OCI-LY1 (cell line): ENCODE measurements around the gene AKR7A3.
"Not testable (repeated sequence)": the region's sequence is repeated elsewhere in the genome, so short reads cannot be mapped to it uniquely, and the experiment has no call there.

Experiments used
- H2AFZ ChIP-seq: fragments of 200-600 bp; sonication (generic), shearing (Covaris generic); 2 replicates; pipeline ENCODE4 v1.6.0; 2014; ENCODE audit warnings: antibody characterized with exemption, mild to moderate bottlenecking, low read length
- H3F3A ChIP-seq: fragments of 200-600 bp; sonication (generic), shearing (Covaris generic); 2 replicates; pipeline ENCODE4 v1.6.0; 2014; ENCODE audit warnings: mild to moderate bottlenecking, antibody characterized with exemption, low read length, moderate library complexity; ENCODE audit not compliant: insufficient read depth
- H3K27ac ChIP-seq: fragments of 200-600 bp; sonication (generic); 2 replicates; pipeline ENCODE4 v1.5.1; 2014; ENCODE audit warnings: low read length, mixed run types, mild to moderate bottlenecking, low read depth; ENCODE audit not compliant: poor library complexity, severe bottlenecking
- H3K27me3 ChIP-seq: fragments of 200-600 bp; sonication (generic); 2 replicates; pipeline ENCODE4 v1.6.0; 2014; ENCODE audit warnings: antibody characterized with exemption, mild to moderate bottlenecking, low read length, moderate library complexity; ENCODE audit not compliant: insufficient read depth
- H3K36me3 ChIP-seq: fragments of 200-600 bp; sonication (generic); 2 replicates; pipeline ENCODE4 v1.6.1; 2014; ENCODE audit warnings: mild to moderate bottlenecking, antibody characterized with exemption, low read length, moderate library complexity, mixed read lengths; ENCODE audit not compliant: insufficient read depth
- H3K4me1 ChIP-seq: fragments of 200-600 bp; sonication (generic); 2 replicates; pipeline ENCODE4 v1.5.1; 2014; ENCODE audit warnings: mild to moderate bottlenecking, low read length, moderate library complexity; ENCODE audit not compliant: insufficient read depth, severe bottlenecking
- H3K4me2 ChIP-seq: fragments of 200-600 bp; sonication (generic), shearing (Covaris generic); 2 replicates; pipeline ENCODE4 v1.6.1; 2014; ENCODE audit warnings: low read length
- H3K4me3 ChIP-seq: fragments of 200-600 bp; sonication (generic); 2 replicates; pipeline ENCODE4 v1.5.1; 2014; ENCODE audit warnings: low read length, low read depth, mild to moderate bottlenecking, mixed read lengths; ENCODE audit not compliant: poor library complexity, severe bottlenecking
- H3K79me2 ChIP-seq: fragments of 200-600 bp; shearing (Covaris generic); 2 replicates; pipeline ENCODE4 v1.6.1; 2016; ENCODE audit warnings: mixed run types, low read length, mixed read lengths; ENCODE audit not compliant: insufficient read depth
- H3K9ac ChIP-seq: fragments of 200-600 bp; sonication (generic), shearing (Covaris generic); 2 replicates; pipeline ENCODE4 v1.6.1; 2014; ENCODE audit warnings: mild to moderate bottlenecking, low read length, mixed read lengths
- H3K9me2 ChIP-seq: fragments of 200-600 bp; sonication (generic), shearing (Covaris generic); 2 replicates; pipeline ENCODE4 v1.6.1; 2014; ENCODE audit warnings: low read depth, mild to moderate bottlenecking, low read length, mixed read lengths
- H3K9me3 ChIP-seq: fragments of 200-600 bp; shearing (Covaris generic); 2 replicates; pipeline ENCODE4 v1.6.1; 2014; ENCODE audit warnings: low read length, mixed read lengths
- H4K20me1 ChIP-seq: fragments of 200-600 bp; sonication (generic), shearing (Covaris generic); 2 replicates; pipeline ENCODE4 v1.6.0; 2016; ENCODE audit warnings: mild to moderate bottlenecking, low read length; ENCODE audit not compliant: insufficient read depth
- EZH2 ChIP-seq: fragments of 200-600 bp; sonication (generic), shearing (Covaris generic); IDR thresholded peaks from 2 replicates; pipeline ENCODE4 v1.8.0; 2017; ENCODE audit warnings: borderline replicate concordance, mixed run types, mild to moderate bottlenecking, antibody characterized with exemption, low read length, moderate library complexity, mixed read lengths
- TF ChIP-seq, protein P1 (sequence below): fragments of 200-600 bp; sonication (generic), shearing (Covaris generic); IDR thresholded peaks from 2 replicates; pipeline ENCODE4 v1.5.1; 2017; ENCODE audit warnings: mild to moderate bottlenecking, antibody characterized with exemption, low read length, moderate library complexity, mixed read lengths

AKR7A3 gene

DNA sequence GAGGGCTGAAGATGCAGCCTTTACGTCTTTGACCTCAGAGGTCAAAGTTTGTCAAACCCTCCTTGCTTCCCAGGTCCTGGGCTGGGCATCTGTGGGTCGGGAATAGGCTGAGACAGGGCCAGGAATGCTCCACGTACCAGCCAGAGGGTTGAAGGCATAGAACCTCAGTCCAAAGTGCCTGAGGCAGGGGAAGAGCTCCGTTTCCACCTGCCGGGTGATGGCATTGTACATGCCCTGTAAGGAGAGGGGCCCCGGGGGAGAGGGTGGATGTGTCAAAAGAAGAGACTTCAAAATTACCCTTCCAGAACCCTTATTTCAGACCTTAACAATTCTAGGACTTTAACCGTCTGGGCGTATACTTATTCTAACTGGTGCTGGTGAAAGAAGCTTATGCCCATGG, 3.7 kb downstream of the AKR7A3 start:
- Histone ChIP-seq H3K9me3 (no peaks in the 10 kb centered on the region), H2AFZ (no peak overlapping the region), H3K4me3 (no peak overlapping the region), H3K27me3 (no peaks in the 10 kb centered on the region), H3K4me1 (no peaks in the 10 kb centered on the region), H3K79me2 (no peaks in the 10 kb centered on the region), H3K36me3 (no peaks in the 10 kb centered on the region), H3K27ac (no peak overlapping the region), H3K4me2 (no peak overlapping the region), H3K9ac (no peak overlapping the region), H4K20me1 (no peaks in the 10 kb centered on the region), H3K9me2 (no peaks in the 10 kb centered on the region), H3F3A (no peaks in the 10 kb centered on the region)
- TF ChIP-seq EZH2: no peak
- TF ChIP-seq, protein P1, sequence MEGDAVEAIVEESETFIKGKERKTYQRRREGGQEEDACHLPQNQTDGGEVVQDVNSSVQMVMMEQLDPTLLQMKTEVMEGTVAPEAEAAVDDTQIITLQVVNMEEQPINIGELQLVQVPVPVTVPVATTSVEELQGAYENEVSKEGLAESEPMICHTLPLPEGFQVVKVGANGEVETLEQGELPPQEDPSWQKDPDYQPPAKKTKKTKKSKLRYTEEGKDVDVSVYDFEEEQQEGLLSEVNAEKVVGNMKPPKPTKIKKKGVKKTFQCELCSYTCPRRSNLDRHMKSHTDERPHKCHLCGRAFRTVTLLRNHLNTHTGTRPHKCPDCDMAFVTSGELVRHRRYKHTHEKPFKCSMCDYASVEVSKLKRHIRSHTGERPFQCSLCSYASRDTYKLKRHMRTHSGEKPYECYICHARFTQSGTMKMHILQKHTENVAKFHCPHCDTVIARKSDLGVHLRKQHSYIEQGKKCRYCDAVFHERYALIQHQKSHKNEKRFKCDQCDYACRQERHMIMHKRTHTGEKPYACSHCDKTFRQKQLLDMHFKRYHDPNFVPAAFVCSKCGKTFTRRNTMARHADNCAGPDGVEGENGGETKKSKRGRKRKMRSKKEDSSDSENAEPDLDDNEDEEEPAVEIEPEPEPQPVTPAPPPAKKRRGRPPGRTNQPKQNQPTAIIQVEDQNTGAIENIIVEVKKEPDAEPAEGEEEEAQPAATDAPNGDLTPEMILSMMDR: no peak

DNA sequence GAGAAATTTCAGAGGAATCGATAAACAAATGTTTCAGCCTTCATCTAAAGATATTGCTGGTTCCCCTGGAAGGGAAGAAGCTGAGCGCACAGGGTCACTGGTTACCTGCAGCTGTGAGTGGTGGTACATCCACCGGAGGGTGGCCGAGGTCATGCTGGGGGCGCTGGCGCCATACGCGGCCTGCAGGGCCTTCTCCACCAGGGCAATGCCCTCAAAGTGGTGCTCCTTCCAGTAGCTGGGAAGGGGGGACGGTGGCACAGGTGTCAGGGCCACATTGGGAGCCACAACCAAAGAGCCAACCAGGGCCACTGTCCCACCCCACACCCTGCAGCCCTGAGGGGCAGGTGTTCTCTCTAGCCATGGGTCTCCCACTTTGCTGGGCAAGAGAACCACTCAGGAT, 4.7 kb downstream of the AKR7A3 start:
- Histone ChIP-seq H3K27me3 (no peaks in the 10 kb centered on the region), H3K27ac (no peak overlapping the region), H3K9me2 (no peaks in the 10 kb centered on the region), H3K79me2 (no peaks in the 10 kb centered on the region), H3K4me3 (no peak overlapping the region), H3F3A (no peaks in the 10 kb centered on the region), H3K36me3 (no peaks in the 10 kb centered on the region), H3K4me2 (no peak overlapping the region), H3K4me1 (no peaks in the 10 kb centered on the region), H2AFZ (no peak overlapping the region), H3K9ac (no peak overlapping the region), H4K20me1 (no peaks in the 10 kb centered on the region), H3K9me3 (no peaks in the 10 kb centered on the region)
- TF ChIP-seq, protein P1: no peak
- TF ChIP-seq EZH2: no peak

DNA sequence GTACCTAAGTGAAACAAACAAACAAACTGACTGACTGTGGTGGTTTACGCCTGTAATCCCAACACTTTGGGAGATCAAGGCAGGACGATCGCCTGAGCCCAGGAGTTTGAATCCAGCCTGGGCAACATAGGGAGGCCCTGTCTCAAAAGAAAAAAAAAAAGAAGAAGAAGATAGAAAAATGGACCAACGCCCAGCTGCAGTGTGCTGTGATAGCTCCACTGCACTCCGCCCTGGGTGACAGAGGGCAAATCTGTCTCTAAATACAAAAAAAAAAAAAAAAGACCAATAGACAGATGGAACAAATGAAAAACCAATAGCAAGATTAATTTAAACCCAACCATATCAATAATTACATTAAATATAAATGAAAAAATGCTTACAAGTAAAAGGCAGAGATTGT, 13.9 kb downstream of the AKR7A3 start:
- H2AFZ ChIP-seq: no peak overlapping the region
- H3K4me2 ChIP-seq: no peak overlapping the region

DNA sequence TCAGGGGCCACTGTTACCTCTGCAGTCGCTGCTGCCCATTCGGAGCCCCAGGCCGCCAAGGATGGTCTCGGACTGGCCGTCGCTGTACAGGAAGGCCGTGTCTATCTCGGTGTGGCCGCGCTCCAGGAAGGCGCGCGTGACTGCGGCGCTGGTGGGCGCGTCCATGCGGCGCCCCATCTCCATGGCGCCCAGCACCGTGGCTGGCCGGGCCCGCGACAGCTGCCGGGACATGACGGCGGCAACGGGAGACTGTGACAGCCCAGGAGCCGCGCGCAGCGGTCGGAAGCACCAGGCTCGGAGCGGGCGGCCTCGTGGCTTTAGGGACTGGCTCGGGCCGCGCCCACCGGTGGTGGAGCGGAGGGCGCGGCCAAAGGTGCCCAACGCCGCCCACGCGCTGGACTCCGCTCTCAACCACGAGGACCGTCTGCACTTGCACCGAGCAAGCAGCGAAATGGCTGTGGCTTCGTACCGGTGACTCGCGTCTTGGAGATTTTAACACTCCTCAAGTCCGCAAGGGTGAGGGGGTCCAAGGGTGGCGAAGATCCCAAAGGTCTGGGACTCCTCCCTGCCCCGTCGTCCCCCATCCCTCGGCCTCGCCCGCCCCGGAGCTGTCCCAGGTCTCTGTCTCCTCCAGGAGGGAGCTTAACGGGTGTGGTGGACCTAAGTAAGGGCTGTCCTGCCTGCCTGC, 14.6 kb downstream of the AKR7A3 start:
- not testable (repeated sequence) for H3F3A ChIP-seq, H3K4me3 ChIP-seq, H3K27ac ChIP-seq, H2AFZ ChIP-seq, H3K27me3 ChIP-seq, H3K36me3 ChIP-seq, H3K4me2 ChIP-seq, H3K4me1 ChIP-seq, H3K79me2 ChIP-seq, H3K9me2 ChIP-seq, H3K9ac ChIP-seq, H3K9me3 ChIP-seq, H4K20me1 ChIP-seq

More for the DNA sequence above, 13.9 kb downstream of the AKR7A3 start:
- H3K9ac ChIP-seq: no peak overlapping the region
- no peaks in the 10 kb centered on the region for H3K27me3 ChIP-seq
- TF ChIP-seq, protein P1: no peak
- no peak for TF ChIP-seq EZH2
- H3K9me3 ChIP-seq: no peaks in the 10 kb centered on the region
- no peaks in the 10 kb centered on the region for H3K79me2 ChIP-seq
- no peaks in the 10 kb centered on the region for H3K36me3 ChIP-seq
- H3K4me1 ChIP-seq: no peaks in the 10 kb centered on the region
- H3F3A ChIP-seq: no peaks in the 10 kb centered on the region
- H4K20me1 ChIP-seq: no peaks in the 10 kb centered on the region
- no peak overlapping the region for H3K4me3 ChIP-seq
- no peaks in the 10 kb centered on the region for H3K9me2 ChIP-seq
- no peak overlapping the region for H3K27ac ChIP-seq
